Measurements from ENCODE around the gene ZRSR2. TPM values are rescaled to one million over a fixed set of nuclear protein-coding genes. Genes with fewer than 3 reads are reported as not detected.
A peak's percentile ranks its signal among the peaks of the same experiment; 100 is the strongest.
"Not testable (repeated sequence)": the region's sequence is repeated elsewhere in the genome, so short reads cannot be mapped to it uniquely, and the experiment has no call there.

ZRSR2 gene, protein sequence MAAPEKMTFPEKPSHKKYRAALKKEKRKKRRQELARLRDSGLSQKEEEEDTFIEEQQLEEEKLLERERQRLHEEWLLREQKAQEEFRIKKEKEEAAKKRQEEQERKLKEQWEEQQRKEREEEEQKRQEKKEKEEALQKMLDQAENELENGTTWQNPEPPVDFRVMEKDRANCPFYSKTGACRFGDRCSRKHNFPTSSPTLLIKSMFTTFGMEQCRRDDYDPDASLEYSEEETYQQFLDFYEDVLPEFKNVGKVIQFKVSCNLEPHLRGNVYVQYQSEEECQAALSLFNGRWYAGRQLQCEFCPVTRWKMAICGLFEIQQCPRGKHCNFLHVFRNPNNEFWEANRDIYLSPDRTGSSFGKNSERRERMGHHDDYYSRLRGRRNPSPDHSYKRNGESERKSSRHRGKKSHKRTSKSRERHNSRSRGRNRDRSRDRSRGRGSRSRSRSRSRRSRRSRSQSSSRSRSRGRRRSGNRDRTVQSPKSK
- polyA plus RNA-seq (2013, experiment 1 of 2; ENCODE audit: insufficient read length), result 9.5 TPM
- 10.5 TPM for polyA plus RNA-seq (2013, experiment 2 of 2; ENCODE audit: insufficient read length)

DNA sequence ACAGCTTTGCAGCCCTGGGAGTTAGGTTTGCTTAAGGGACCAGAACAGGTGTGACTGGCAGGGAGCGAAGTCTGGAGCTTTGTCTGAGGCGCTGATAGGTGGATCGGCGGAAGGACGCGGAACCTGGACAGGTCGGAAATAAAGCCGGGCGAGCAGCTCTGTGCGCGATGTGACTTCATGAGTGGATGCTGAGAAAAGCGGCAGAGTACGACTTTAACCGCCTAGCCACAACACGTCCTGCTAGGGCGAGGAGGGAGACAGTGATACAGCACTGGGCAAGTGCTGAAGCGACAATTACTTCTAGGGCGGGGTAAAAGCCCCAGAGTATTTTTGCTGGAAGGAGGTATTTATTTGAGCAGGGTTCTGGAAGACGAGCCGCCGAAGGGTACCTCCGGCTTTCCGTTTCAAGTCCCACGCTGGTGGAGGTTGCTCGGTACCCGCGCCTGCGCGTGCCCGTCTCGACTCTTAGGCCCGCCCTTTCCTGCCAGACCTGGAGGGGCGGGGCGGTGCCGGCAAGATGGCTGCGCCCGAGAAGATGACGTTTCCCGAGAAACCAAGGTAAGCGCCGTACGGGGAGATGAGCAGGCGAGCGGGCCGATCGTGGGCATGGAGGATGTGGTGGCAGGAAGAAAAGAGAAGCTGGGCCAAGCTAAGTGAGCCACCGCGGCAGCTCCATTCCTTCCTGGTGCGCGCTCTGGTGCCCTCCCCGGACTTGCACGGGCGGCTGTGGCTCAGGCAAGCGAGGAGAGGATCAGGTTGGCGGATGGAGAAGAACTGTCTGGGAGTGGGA is at the start of gene ZRSR2:
TSS of gene ZRSR2 (plus strand) at position 506 of the 790 bp plus-strand sequence. CDS start at position 518, 12 bp downstream.
- DNase-seq, result peak; percentile 66

DNA sequence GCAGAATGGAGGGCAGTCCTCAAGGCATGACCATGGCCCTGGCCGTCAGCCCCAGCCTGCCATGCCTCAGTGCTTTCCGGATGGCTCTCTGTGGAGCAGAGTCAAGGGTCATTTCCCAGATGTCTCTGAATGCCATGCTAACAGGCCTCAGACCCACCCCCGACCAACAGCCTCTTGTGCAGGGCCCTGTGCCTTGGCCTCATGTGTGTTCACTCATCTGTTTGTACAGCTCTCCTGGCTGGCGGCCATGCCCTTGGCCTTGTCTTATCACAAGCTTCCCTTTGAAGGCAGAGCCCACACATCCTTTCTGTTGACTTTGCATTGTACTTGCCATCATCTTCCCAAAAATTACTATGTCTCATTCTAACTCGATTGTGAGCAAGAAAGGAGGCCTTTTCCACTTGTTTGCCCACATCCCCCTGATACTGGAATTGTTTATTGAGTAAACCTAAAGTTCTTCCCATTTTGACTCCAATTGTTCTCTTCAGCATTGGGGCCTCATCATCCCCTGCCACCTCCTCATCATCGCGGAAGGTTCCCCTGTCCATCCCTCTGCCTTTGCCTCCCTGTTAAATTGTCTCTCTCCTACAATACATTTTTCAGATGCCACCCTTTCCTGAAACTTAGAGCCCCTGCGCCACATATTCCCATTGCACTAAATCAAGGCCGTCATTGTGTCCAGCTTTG is 46.0 kb upstream of the ZRSR2 start:
- DNase-seq, result no peak

DNA sequence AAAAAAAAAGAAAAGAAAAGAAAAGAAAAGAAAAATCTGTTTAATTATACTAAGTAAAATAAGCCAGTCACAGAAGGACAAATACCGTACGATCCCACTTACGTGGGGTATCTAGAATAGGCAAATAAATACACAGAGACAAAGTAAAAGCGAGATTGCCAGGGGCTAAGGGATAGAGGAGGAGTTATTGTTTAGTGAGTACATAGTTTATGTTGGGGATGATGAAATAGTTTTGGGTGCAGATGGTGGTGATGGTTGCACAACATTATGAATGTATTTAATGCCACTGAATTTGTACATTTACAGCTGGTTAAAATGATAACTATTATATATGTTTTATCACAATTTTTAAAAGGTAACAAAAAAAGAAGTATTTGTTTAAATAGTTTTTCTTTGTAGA is 45.1 kb upstream of the ZRSR2 start:
- DNase-seq, result no peak

DNA sequence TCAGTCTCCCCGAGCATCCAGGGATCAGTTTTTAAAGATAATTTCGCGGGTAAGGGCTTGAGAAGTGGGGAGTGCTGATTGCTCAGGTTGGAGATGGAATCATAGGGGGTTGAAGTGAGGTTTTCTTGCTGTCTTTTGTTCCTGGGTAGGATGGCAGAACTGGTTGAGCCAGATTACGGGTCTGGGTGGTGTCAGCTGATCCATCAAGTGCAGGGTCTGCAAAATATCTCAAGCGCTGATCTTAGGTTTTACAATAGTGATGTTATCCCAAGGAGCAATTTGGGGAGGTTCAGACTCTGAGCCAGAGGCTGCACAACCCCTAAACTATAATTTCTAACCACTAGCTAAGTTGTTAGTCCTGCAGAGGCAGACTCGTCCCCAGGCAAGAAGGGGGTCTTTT is 43.6 kb upstream of the ZRSR2 start:
- not testable (repeated sequence) for DNase-seq

DNA sequence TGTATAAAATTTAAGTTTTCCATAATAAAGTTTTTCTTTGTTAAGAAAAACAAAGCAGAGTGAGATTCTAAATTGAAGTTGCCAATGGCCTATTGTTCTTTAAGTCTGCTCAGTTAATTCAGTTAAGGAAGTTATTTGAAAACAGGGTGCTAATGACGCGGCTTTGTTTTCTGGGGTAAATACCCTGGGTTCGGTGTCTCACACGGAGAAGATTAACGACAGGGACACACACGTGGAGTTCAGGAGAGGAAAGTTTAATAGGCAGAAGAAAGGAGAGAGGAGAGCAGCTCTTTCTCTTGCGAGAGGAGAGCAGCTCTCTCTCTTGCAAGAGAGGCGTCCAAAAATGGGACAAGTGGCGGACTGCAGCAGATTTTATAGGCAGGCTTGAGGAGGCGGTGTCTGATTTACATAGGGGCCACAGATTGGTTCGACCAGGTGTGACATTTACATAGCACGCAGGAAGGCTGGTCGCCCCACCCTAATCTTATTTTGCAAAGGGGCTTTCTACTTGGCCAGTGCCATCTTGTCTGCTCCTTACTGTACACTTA is 42.6 kb upstream of the ZRSR2 start:
- no peak for DNase-seq

DNA sequence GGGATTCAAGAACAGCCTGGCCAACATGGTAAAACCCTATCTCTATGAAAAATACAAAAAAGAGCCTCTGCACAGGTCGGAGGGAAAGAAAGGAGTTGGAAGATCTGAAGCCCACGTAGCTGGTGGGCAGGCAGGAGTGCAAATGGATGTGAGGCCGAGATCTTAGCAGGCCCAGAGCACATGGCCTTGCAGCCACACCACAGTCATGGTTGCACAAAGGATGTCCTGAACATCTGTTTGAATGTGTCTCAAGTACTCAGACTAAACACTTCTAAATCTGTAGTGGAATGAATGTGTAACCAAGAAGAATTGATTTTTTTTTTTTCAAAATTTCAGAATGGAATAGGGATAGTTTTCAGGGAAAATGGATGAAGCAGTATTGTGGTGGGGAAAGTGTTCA is 41.4 kb upstream of the ZRSR2 start:
- DNase-seq, result no peak

DNA sequence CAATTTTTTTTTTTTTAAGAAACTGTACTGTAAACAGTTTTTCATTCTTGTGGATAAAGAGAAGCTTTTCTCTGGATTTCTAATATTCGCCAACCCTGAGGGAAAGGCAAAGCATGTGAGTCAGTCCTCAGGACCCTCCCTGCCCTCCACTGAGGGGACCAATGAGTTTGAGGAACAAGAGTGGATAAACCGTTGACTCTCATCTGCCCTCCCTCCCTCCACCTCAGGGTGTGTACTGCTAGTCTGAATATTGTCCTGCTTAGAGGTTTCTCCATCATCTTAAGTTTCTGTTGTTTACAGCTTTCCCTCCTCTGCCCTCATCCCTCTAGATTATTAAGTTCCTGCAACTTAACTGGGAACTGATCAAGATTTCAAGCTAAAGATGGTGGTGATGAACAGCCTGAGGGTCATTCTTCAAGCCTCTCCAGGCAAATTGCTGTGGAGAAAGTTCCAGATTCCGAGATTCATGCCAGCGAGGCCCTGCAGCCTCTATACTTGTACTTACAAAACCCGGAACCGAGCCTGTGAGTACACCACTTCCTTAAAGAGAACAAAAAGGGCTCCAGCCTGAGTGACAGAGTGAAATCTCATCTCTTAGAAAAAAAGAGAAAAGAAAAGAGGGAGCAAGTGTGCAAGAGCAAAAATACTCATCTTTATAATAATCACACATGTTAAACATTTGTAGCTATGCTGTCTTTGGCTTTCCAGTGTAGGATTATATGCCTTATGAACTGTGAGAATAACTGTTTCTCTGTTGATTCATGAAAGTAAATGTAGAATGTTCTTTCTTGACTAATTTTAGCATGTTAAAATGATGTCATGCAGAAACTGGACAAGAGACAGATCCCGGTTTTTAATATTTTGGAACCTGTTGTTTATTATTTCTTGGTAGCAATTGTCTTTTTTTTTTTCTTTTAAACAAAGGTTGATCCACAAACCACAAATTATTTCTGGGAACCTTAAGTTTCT is 40.4 kb upstream of the ZRSR2 start:
- no peak for DNase-seq

DNA sequence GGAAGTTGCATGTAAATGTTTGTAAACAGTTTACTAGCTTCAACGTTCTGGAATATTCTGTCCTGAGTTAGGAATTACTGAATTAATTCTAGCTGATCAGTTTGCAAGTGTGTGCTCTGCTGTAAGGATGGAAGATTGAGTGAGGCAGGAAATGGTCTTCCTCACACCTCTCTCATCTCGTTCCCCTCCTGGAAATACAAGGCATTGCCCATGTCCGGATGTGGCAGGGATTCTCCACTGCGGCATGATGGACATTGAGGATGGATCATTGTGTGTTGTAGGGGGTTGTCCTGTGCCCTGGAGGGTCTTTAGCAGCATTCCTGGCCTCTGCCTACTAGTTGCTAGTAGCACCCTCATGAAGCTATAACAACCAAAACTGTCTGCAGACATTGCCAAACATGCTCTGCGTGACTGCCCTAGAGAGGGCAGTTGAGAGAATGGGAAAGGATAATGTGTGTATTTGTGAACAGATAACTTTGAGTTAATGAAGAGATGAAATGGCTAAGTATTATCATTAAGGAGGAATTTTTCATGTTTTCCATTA is 39.6 kb upstream of the ZRSR2 start:
- DNase-seq, result no peak

DNA sequence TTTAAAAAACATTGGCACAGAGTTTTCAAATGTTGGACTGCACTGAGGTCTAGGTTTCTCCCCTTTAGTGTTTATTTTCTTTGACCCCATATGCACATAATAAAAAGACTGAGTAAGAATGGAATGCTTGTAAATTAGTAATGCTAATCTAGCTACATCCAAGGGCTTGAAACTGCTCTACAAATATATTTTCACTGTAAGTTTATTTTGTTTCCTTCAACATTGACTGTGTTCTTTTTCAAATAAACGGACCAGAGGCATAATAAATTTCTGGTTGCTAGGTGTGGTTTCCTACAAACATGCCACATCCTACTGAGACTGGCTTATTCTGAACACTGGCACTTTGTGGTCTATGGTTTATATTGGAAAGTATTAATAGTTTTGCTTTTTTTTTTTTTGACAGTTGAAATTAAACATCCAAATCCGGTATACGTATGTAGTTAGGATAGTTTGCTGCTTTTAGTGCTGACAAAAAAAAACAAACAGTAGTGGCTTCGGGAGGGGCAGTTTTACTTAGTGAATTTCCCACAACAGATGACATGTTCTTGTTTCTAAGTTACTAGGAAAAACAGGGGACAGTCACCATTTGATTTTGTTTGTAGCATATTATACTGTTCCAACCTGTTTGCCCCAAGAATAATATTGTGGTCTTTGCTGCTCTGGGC is 39.0 kb upstream of the ZRSR2 start:
- peak; percentile 33 for DNase-seq

DNA sequence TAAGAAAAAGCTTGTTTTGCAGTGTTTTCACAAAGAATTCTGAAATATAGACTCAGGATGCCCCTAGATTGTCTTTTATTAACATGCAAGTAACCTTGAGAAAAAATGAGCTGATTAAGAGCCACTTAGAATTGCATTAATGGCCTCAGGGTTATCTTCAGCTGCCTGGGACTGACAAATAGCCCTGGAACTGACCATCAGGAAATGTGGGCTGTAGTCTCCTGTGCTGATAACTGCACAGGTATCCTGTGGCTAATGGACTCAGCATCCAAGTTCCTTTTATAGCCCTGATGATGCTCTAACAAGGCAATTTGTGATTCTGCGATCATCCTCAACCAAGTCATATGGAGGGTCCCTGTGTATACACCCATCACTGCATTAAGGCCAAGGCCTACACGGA is 35.2 kb upstream of the ZRSR2 start:
- DNase-seq, result no peak

DNA sequence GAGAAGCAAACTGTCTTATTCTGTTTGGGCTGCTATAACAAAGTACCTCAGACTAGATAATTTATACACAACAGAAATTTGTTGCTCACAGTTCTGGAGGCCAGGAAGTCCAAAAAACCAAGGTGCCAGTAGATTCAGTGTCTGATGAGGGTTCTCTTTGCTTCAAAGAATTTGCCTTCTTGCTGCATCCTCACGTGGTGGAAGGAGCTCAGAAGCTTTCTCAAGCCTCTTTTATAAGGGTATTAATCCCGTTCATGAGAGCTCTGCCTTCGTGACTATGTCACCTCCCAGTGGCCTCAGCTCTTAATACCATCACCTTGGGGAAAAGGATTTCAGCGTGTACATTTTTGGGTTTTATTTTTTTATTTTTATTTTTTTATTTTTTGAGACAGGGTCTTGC is 32.1 kb upstream of the ZRSR2 start:
- no peak for DNase-seq

DNA sequence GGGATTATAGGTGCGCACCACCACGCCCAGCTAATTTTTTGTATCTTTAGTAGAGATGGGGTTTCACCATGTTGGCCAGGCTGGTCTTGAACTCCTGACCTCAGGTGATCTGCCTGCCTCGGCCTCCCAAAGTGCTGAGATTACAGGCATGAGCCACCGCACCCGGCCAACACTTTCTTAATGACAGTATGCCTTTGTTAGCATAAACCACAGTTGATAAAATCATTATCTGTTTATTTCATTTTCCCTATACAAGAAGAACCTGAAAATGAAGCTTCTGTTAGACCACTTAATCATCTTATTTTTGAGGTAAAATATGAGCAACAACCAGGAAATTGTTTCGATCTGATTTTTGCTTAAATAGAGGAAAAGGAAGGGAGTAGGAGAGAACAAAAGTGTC is 30.4 kb upstream of the ZRSR2 start:
- not testable (repeated sequence) for DNase-seq

DNA sequence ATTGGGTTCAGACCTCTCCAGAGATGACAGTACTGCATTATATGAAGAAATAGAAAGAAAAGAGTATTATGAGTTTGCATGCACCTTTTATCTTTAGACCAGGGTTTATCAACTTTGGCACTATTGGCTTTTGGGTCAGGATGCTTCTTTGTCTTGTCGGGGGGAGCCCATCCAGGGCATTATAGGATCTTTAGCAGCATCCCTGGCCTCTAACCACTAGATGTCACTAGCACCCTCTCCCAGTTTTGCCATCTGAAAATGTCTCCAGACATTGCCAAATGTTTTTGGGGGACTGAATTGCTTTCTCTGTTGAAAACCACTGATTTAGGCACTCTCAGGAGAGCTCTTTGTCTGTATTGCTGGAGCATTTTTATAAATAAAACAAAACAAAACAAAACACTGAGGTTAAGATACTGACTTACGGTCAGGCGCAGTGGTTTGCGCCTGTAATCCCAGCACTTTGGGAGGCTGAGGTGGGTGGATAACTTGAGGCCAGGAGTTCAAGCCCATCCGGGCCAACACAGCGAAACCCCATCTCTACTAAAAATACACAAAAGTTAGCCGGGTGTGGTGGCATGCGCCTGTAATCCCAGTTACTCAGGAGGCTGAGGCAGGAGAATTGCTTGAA is 28.6 kb upstream of the ZRSR2 start:
- peak; percentile 33 for DNase-seq

DNA sequence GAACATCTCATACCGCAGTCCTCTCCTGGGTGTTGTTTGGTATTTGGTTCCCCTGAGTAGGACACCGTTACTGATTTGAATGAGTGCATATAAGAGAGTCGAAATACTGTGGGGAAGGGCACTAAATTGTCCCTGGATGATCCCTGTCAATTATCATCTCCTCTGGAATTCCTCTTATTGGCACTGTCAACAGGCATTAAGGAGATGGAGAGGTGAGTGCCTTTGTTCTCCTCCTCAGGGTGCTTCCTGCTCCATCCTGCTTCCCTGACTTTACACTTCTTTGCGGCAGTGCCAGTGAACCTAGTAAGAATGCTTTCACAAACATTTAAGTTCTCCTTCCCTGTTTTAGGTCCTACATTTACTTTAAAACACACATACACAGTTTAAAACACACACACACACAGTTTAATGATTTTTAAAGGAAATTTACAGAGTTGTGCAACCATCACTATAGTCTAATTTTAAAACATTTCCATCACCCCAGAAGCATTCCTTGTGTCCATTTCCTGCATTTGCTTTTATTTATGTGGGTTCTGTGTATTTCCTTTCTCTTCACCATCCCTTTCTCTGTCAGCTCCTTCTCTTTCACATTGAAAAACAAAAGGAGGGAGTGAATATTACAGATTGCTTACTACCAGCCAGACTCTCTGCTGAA is 20.9 kb upstream of the ZRSR2 start:
- DNase-seq, result peak; percentile 1

DNA sequence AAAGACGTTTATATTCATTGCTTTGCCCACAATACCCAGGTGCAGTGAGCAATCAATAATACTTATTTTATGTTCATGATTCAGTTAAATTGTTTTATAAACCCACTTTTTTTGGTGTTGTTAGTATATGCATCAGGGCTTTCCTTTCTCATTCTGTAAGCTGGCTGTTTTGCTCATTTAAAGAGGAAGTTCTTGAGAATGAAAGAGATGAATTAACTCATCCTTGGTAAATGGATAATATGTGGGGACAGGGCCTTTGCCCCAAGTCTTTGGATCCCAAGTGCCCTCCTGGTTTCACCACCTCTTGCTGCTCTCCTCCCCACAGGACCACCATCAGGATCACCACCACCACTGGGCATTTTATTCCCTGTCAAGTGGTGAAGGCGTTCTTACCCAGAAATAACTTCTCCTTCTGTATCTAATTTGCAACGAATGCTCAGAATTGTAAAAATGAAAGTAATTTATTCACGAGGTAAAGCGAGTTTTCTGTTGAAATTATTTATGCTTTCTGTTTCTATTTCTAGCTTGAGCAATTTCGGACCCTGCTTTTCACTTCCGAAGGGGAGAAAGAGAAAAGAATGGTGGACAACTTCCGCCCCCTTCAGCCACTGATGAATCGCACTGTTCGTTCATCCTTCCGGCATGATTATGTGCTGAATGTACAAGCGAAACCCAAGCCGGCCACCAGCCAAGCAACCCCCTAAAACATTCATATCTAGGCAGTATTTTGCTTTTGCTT is 8.2 kb upstream of the ZRSR2 start:
- no peak for DNase-seq

DNA sequence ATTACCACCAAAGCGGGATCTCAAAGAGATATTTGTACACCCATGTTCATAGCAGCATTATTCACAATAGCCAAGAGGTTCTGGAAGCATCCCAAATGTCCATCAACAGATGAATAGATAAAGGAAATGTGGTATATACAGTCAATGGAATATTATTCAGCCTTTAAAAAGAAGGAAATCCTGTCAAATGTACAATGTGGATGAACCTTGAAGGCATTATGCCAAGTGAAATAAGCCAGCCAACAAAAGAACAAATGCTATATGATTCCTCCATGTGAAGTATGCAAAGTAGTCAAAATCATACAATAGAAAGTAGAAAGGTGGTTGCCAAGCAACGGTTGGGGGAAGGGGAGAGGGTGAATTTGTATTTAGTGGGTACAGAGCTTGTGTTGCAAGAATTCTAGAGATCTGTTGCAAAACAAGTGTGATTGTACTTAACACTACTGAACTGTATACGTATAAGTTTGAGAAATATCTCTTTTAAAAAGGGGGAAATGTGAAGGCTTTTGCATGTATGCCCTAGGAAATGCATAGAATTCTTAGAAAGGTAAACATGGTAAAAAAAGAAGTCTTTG is 5.0 kb upstream of the ZRSR2 start:
- DNase-seq, result no peak

DNA sequence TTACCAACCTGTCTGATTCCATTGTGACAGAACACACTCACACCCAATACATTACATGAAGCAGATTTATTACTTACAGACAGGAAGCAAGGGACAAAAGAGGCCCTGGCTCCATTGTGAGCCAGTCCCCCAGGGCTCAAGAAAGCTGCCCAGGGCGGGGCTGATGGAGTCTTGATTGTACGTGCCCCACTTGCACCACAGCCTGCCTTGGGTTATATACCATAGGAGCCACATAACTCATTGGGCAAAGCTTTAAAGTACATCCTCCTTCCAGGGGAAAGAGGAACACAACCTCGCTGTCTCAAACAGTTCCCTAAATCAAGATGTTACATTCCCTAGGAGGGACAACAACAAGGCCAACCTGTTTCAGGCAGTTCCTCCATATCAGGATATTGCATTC is 3.4 kb upstream of the ZRSR2 start:
- DNase-seq, result no peak

DNA sequence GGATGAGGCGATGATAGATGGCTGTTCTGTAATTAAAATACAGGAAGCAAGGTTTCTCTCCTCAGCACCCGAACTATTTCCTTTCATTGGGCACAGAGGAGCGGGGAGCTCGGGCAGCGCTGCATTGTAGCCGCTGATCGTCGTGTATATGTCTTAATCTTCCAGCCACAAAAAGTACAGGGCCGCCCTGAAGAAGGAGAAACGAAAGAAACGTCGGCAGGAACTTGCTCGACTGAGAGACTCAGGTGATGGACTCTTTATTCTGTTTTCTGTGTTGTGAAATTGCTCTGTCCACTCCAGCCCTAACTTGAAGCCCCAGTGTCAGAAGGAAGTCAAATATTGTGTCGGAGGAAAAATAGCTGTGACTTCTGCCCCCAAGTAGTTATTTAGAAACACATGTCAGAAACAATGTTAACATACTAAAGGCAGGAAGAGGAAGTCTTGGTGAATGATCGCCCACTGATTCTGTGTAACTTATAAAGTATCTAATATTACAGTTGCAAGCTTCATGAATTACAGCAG is 546 bp downstream of the ZRSR2 start:
- DNase-seq, result peak; percentile 0

Measured in fibroblast of skin of scalp (primary cell).